Kidney (tissue), 14 donors: ENCODE results near the gene POFUT1. TPM values are rescaled to one million over a fixed set of nuclear protein-coding genes. Genes with fewer than 3 reads are reported as not detected.

Source experiments
- DNase-seq, 5 donors: peaks; one replicate each; pipeline ENCODE4 v3.0.0-alpha.2; 2013 to 2020
- FAIRE-seq: peaks from 2 replicates; lab custom pipeline; 2012; peaks lifted over from hg19 to GRCh38; lab: Jason Lieb, UNC
- H3K27ac ChIP-seq, 2 donors: one replicate each; pipeline ENCODE4 v1.7.0; 2013; ENCODE audit warnings: low read depth in 2 of 2, low read length in 2 of 2, inconsistent platforms in 1 of 2
- H3K27me3 ChIP-seq: one replicate; pipeline ENCODE4 v1.7.1; 2013; ENCODE audit warnings: low read length, inconsistent platforms; ENCODE audit not compliant: control insufficient read depth, insufficient read depth
- H3K36me3 ChIP-seq, 3 donors: one replicate each; pipeline versions ENCODE4 v1.7.0 to v1.7.1; 2013; ENCODE audit warnings: low read length in 3 of 3, control low read depth in 1 of 3, inconsistent platforms in 1 of 3; ENCODE audit not compliant: insufficient read depth in 3 of 3, control insufficient read depth in 2 of 3
- H3K4me1 ChIP-seq, 3 donors: one replicate each; pipeline versions ENCODE4 v1.7.0 to v1.7.1; 2013; ENCODE audit warnings: low read length in 3 of 3, inconsistent platforms in 1 of 3, low read depth in 1 of 3; ENCODE audit not compliant: control insufficient read depth in 2 of 3, insufficient read depth in 2 of 3
- H3K4me3 ChIP-seq, 3 donors: one replicate each; pipeline versions ENCODE4 v1.7.0 to v1.8.1; 2013; ENCODE audit warnings: low read length in 3 of 3, control low read depth in 1 of 3, inconsistent platforms in 1 of 3
- H3K9ac ChIP-seq, 3 donors: one replicate each; pipeline versions ENCODE4 v1.7.0 to v1.7.1; 2013; ENCODE audit warnings: low read length in 3 of 3, control low read depth in 1 of 3, inconsistent platforms in 1 of 3
- H3K9me3 ChIP-seq, 3 donors: one replicate each; pipeline versions ENCODE4 v1.7.0 to v1.7.1; 2013; ENCODE audit warnings: low read length in 3 of 3, control low read depth in 1 of 3, inconsistent platforms in 1 of 3; ENCODE audit not compliant: control insufficient read depth in 2 of 3, insufficient read depth in 1 of 3
- intact Hi-C: fragments of 100-400 bp; cut with DNase I; formaldehyde crosslinking; loops from one replicate; pipeline ENCODE4 v1.11.1; 2022
- polyA plus RNA-seq: library from polyadenylated mRNA; stranded (reverse); fragments of 350-450 nt; fragmentation: Illumina TruSeq; extraction: RNeasy Lipid Tissue Mini Kit (QIAGEN cat#74804); gene quantifications from one replicate; pipeline ENCODE4 v1.2.3, GENCODE V29; 2014; ENCODE audit warnings: low read depth, low replicate concordance; ENCODE audit not compliant: insufficient read depth
- total RNA-seq: library from RNA; stranded (reverse); fragmentation: NEBNext Ultra II Directional; extraction: Animal tissue kit (Norgen Biotek cat#: 25700); gene quantifications from one replicate; pipeline ENCODE4 v1.2.1, GENCODE V29; 2021
- TF ChIP-seq, protein P1 (sequence below): IDR thresholded peaks from 3 replicates; pipeline ENCODE4 v1.5.1; 2012; ENCODE audit warnings: mild to moderate bottlenecking, moderate library complexity, borderline replicate concordance; ENCODE audit not compliant: insufficient read depth; ENCODE audit errors: extremely low read depth
- donor health status: control.
- donor health status: control.
- donor health status: control.
- donor health status: control.
- donor health status: control.
- donor health status: DM: yes; HTN: yes; CAD: no.
- donor health status: Normal renal cell carcinoma (clear cell type).

Gene POFUT1
- total and polyA plus RNA-seq, 2 donors from 2014 or later: 16.7 to 36.7 TPM

DNA sequence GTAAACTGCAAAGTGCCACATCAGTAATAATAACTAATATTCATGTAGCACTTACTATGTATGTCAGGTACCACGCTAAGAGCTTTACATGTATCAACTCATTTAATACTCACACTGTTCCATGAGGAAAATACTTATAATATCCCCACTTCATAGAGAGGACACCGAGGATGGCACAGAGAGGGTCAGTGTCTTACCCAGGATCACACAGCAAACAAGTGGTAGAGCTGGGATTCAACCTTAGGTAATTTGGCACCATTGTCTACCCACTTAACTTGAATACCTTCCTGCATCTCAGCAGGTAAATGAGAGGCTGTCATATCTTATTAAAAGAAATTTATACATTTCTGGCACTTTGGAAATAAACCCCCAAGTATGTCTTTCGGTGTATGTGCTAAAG, 8.0 kb downstream of the POFUT1 start:
- no peaks in the 10 kb centered on the region for H3K27me3 ChIP-seq
- DNase-seq (no peak), FAIRE-seq (no peak)
- H3K4me3 ChIP-seq: no peak overlapping the region
- peaks cover 0 to 3% (median 0%) of the 10 kb centered on the region in 3 donors for H3K4me1 ChIP-seq
- no peaks in the 10 kb centered on the region for H3K9me3 ChIP-seq
- H3K27ac ChIP-seq: no peak overlapping the region
- no peak overlapping the region for H3K9ac ChIP-seq
- intact Hi-C loops: no loop called here
- TF ChIP-seq, protein P1, sequence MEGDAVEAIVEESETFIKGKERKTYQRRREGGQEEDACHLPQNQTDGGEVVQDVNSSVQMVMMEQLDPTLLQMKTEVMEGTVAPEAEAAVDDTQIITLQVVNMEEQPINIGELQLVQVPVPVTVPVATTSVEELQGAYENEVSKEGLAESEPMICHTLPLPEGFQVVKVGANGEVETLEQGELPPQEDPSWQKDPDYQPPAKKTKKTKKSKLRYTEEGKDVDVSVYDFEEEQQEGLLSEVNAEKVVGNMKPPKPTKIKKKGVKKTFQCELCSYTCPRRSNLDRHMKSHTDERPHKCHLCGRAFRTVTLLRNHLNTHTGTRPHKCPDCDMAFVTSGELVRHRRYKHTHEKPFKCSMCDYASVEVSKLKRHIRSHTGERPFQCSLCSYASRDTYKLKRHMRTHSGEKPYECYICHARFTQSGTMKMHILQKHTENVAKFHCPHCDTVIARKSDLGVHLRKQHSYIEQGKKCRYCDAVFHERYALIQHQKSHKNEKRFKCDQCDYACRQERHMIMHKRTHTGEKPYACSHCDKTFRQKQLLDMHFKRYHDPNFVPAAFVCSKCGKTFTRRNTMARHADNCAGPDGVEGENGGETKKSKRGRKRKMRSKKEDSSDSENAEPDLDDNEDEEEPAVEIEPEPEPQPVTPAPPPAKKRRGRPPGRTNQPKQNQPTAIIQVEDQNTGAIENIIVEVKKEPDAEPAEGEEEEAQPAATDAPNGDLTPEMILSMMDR: no peak
- peaks cover 8 to 33% (median 22%) of the 10 kb centered on the region in 3 donors for H3K36me3 ChIP-seq

DNA sequence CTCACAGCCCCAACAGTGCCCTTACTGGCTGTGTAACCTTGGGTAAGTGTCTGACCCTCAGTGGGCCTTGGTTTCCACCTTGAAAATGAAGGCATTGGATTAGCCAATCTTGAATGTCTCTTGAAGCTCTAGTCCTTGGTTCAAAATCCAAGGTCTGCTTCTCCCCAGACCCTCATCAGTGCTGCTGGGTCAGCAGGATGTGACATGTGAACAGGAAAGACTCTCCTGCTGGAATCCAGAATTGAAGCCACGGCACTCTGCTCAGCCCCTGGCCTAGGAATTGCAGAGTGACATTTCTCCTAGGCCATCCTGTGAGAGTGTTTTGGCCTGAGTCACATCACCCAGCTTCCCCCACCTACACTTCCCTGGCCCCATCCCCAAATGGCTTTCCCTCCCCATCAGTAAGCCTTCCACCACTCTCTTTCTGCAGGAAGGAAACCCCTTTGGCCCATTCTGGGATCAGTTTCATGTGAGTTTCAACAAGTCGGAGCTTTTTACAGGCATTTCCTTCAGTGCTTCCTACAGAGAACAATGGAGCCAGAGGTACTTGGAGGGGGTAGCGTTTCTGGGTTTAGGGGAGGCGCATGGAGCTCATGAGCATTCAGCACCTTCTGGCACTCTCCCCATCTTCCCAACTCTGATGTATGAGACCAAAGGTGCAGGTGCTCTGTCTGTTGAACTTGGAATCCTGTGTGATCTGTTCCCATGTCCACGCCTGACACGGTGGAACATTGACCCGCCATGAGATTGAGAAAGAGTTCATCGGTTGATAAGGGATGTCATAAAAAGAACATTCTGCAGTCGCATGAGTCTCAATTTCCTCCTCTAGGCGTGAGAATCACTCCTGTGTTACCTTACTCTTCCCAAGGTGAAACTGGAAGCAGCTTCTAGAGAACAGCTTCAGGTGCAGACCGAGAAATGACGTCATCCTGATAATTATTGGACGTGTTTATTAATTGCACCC, 8.8 kb downstream of the POFUT1 start:
- H3K27me3 ChIP-seq: no peaks in the 10 kb centered on the region
- intact Hi-C loops: no loop called here
- DNase-seq: no peak
- no peak overlapping the region for H3K9ac ChIP-seq
- no peak overlapping the region for H3K4me3 ChIP-seq
- H3K27ac ChIP-seq: no peak overlapping the region
- H3K36me3 ChIP-seq: peaks cover 8 to 30% (median 22%) of the 10 kb centered on the region in 3 donors
- no peaks in the 10 kb centered on the region for H3K9me3 ChIP-seq
- FAIRE-seq: no peak
- TF ChIP-seq, protein P1: no peak
- peaks cover 0 to 3% (median 0%) of the 10 kb centered on the region in 3 donors for H3K4me1 ChIP-seq

DNA sequence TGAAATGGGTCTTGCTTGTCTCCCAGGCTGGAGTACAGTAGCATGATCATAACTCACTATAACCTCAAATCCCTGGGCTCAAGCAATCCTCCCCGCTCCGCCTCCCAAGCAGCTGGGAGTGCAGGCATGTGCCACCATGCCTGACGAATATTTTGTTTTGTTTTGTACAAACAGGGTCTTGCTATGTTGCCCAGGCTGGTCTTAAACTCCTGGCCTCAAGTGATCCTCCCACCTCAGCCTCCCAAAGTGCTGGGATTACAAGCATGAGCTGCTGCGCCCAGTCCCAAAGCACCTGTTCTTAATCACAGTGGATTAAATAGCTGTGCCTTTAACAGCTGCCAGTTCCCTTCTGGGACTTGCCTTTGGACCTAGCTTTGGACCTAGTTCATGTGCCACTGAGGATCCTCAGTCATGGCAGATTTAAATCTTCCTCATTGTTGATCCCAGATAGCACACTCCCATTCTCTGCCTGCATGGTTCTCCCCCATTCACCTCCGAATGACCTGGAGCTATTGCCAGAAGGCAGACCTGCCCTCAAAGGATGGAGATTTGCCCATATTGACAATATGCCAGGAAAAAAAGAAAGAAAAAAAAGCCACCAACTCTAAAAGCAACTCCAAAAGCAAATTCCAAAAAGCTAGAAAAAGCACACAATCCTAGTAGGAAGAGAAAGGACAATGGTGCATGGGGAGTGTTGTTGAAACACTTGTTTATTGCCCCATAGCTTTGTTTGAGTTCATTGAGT, 10.6 kb downstream of the POFUT1 start:
- Histone ChIP-seq H3K9ac (no peak overlapping the region), H3K27ac (no peak overlapping the region), H3K4me3 (no peak overlapping the region), H3K9me3 (no peaks in the 10 kb centered on the region), H3K27me3 (no peaks in the 10 kb centered on the region), H3K36me3 (peaks cover 8 to 41% (median 30%) of the 10 kb centered on the region in 3 donors), H3K4me1 (peaks cover 0 to 3% (median 0%) of the 10 kb centered on the region in 3 donors)
- intact Hi-C loops: no loop called here
- TF ChIP-seq, protein P1: no peak
- FAIRE-seq (no peak), DNase-seq (no peak)
